Activated naive CD8-positive, alpha-beta T cell treated with anti-CD3 and anti-CD28 coated beads for 36 hours (primary cell): ENCODE data around the gene COBL. TPM values are rescaled to one million over a fixed set of nuclear protein-coding genes. Genes with fewer than 3 reads are reported as not detected.

Experiments
- DNase-seq: peaks from one replicate; pipeline ENCODE4 v3.0.0; 2021
- H3K27ac Mint-ChIP-seq: one replicate; pipeline ENCODE4 v1.8.0; 2022; ENCODE audit warnings: mild to moderate bottlenecking, moderate library complexity, mixed read lengths
- H3K27me3 Mint-ChIP-seq: one replicate; pipeline ENCODE4 v1.8.0; 2022; ENCODE audit warnings: mild to moderate bottlenecking, mixed read lengths
- H3K36me3 Mint-ChIP-seq: one replicate; pipeline ENCODE4 v1.8.0; 2021; ENCODE audit warnings: mild to moderate bottlenecking, mixed read lengths
- H3K4me1 Mint-ChIP-seq: one replicate; pipeline ENCODE4 v1.8.0; 2021; ENCODE audit warnings: mixed read lengths
- H3K4me3 Mint-ChIP-seq: one replicate; pipeline ENCODE4 v1.8.0; 2022; ENCODE audit warnings: mild to moderate bottlenecking, moderate library complexity, mixed read lengths
- H3K9me3 Mint-ChIP-seq: one replicate; pipeline ENCODE4 v1.8.0; 2022; ENCODE audit warnings: mixed read lengths
- total RNA-seq, 2 experiments: library from RNA; stranded (reverse); gene quantifications; one replicate each; pipeline ENCODE4 v1.2.3, GENCODE V29; 2021

COBL gene
- total RNA-seq, 2 experiments from 2014 or later, result not detected

DNA sequence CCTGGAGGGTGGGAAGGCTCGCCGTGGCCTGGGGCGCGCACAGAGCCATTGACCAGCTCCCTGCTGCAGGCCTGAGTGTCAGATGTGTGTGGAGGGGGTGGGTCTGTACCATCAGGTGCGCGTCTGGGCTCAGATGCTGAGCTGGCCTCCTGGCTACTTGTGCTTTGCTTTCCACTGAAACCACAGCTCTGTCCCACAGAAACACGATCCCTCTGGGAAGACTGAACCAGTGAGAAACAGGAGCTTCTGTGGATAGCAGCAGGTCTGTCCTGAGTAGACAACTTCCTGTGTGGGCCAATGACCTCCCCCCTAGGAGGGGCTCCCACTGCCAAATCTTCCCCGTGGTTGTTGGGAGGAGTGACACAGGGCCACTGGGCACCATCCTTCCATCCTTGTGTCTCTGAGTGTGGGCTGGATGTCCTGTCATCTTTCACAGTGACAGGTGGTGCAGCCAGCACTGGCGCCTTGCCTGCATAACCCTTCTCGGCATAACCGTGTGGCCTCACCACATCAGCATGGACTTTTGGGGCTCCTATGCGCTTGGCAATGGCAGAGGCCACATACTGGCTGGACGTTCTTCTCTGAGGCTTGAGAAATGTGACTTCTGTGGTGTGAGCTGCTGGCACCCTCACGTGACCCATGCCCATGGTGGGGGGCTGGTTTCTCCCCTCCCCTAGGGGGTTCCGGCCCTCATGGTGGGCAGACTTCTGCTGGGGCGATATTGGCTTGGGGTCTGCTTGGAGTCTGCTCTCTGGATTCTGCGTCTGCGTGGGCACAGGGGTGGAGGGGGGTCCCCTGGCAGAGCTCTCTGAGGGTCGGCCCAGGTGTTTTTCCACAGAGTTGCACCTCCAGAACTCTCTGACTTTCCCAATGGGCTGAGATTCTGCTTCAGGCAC is 288.4 kb downstream of the COBL start:
- Mint-ChIP-seq H3K27ac (no peak overlapping the region), H3K9me3 (no peaks in the 10 kb centered on the region), H3K36me3 (no peaks in the 10 kb centered on the region), H3K4me3 (no peak overlapping the region), H3K27me3 (no peaks in the 10 kb centered on the region), H3K4me1 (no peaks in the 10 kb centered on the region)
- no peak for DNase-seq

DNA sequence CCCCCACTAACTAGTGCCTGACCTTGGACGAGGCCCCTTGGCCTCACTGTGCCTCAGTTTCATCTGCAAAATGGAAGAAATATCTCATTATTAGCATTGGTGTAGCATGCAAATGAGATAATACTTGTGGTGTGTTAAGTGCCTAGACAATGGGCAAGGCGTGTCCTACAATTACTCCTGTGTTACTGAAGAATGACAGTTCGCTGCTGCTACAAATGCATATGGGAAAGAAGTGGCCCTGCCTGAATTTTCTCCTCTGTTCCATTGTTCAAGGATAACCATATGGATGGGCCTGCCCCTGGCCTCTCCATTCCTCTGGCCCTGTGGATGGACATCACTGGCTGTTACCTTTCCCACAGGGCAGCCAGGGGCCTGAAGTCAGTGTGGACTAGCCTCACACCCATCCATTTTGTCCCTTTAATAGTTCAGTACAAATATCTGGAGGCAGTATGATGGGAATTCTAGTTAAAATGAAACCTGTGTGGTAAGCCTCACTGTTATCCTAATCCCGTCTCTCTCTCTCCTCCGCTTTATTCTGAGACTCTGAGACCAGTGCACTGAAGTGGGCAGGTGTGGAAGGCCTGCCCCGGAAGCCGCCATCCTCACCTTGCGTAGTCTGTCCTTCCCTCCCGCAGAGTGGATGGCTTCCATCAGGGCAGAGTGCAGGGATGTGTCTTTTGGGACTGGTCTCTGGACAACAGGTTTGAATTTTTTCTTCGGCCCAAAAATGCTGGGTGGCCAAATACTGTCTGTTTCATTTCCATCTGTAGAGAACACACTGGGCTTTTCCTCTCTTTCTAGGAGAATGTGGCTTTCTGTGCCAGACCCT is 289.3 kb downstream of the COBL start:
- no peaks in the 10 kb centered on the region for H3K4me1 Mint-ChIP-seq

DNA sequence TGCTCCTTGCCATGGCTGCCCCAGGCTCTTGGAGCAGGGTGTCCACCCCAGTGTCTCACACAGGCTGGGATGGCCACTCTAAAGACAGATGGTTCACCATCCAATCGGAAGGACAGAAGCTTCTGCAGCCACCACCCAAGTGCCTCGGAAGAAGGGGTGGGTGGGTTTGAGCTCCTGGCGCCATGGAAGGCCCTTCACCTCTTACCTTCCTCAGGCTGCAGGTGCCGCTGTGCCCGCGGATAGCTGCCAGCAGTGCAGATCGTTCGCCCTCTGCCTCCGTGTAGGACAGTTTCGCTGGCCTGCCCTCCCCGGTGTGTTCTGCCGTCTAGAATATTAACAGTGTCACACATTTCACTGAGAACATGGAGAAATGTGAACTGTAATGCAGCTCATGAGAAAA is 290.3 kb downstream of the COBL start:
- Mint-ChIP-seq H3K27me3 (no peaks in the 10 kb centered on the region), H3K27ac (no peak overlapping the region), H3K9me3 (no peaks in the 10 kb centered on the region), H3K36me3 (no peaks in the 10 kb centered on the region), H3K4me3 (no peak overlapping the region), H3K4me1 (no peaks in the 10 kb centered on the region)
- no peak for DNase-seq

More for the DNA sequence above, 289.3 kb downstream of the COBL start:
- no peaks in the 10 kb centered on the region for H3K27me3 Mint-ChIP-seq
- H3K9me3 Mint-ChIP-seq, result no peaks in the 10 kb centered on the region
- no peak overlapping the region for H3K4me3 Mint-ChIP-seq
- no peaks in the 10 kb centered on the region for H3K36me3 Mint-ChIP-seq
- no peak for DNase-seq
- no peak overlapping the region for H3K27ac Mint-ChIP-seq

DNA sequence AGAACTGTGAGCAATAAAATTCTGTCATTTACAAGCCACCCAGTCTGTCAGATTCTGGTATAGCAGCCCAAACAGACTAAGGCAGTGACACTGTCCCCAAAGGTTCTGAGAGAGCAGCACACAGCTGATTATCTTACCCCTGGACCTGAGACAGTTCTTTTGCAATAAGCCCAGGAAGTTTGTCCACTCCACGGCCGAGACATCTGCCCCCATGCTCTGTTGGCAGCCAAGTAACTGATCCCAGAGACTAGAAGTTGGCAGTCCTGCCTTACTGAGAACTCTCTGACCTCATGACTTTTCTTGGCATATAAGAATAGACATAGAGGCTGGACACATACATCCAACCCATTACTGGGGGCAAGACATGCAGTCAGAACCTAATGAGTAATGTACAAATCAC is 290.9 kb downstream of the COBL start:
- no peaks in the 10 kb centered on the region for H3K4me1 Mint-ChIP-seq
- no peak for DNase-seq
- no peak overlapping the region for H3K27ac Mint-ChIP-seq
- H3K9me3 Mint-ChIP-seq, result no peaks in the 10 kb centered on the region
- no peaks in the 10 kb centered on the region for H3K36me3 Mint-ChIP-seq
- H3K4me3 Mint-ChIP-seq, result no peak overlapping the region
- H3K27me3 Mint-ChIP-seq, result no peaks in the 10 kb centered on the region

DNA sequence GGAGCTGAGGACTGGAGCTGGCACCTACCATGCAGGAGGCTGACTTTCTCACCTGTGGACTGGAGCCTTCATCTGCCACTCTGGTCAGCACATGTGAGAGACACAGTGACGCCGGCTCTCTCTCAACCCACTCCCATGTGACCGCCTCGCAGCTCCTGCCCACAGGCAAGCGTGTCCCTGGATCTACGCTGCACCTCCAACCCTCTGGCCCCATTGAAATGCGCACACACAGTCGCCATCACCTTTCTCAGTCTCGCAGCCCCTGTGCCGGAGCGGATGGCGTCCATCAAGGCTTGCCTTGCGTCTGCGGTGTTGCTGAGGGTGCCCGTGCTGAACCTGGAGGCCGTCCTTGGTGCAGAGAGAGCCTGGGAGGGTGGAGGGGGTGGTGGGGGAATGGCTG is 291.7 kb downstream of the COBL start:
- no peaks in the 10 kb centered on the region for H3K4me1 Mint-ChIP-seq
- no peak overlapping the region for H3K27ac Mint-ChIP-seq
- H3K27me3 Mint-ChIP-seq, result no peaks in the 10 kb centered on the region
- H3K4me3 Mint-ChIP-seq, result no peak overlapping the region
- H3K9me3 Mint-ChIP-seq, result no peaks in the 10 kb centered on the region
- no peak for DNase-seq
- H3K36me3 Mint-ChIP-seq, result no peaks in the 10 kb centered on the region

DNA sequence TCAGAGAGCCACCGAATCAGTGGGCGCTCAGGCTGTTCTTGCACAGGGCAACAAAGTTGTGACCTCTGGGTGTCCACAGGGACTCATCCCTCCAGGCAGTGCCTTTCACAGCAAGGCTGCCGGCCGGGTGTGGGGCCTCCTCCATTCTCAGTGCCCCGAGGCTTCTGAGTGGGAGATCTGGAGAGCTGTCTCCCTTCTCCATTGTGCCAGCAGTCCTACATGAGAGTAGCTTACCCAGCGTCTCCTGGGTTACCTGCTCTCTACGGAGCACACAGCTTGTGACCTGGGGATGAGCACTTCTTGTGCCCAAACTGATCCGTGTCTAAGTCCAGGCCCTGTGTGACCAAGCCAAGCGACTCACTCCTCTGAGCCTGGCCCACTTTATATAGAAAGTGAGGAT is 293.1 kb downstream of the COBL start:
- Mint-ChIP-seq H3K9me3 (no peaks in the 10 kb centered on the region), H3K4me1 (no peaks in the 10 kb centered on the region), H3K27ac (no peak overlapping the region), H3K4me3 (no peak overlapping the region), H3K27me3 (no peaks in the 10 kb centered on the region), H3K36me3 (no peaks in the 10 kb centered on the region)
- no peak for DNase-seq

DNA sequence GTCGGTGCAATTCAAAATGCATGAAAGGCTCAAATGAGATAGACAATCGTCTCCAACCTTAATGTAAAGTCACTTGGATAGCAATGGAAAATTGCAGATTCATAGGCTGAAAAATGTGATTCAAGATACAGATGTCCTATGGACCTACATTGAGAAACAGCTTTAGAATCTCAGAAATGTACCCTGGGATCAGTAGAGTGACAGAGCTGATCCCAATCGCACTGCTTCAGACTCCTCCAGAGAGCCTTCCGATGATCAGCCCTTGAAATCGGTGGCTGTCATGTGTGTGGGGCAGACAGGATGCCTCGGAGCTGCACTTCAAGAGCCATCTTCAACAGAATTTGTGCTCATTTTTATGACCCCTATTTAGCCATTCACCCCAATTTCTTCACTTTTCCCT is 293.8 kb downstream of the COBL start:
- Mint-ChIP-seq H3K9me3 (no peaks in the 10 kb centered on the region), H3K27ac (no peak overlapping the region), H3K27me3 (no peaks in the 10 kb centered on the region), H3K4me3 (no peak overlapping the region), H3K4me1 (no peaks in the 10 kb centered on the region), H3K36me3 (peaks cover 3% of the 10 kb centered on the region)
- no peak for DNase-seq

DNA sequence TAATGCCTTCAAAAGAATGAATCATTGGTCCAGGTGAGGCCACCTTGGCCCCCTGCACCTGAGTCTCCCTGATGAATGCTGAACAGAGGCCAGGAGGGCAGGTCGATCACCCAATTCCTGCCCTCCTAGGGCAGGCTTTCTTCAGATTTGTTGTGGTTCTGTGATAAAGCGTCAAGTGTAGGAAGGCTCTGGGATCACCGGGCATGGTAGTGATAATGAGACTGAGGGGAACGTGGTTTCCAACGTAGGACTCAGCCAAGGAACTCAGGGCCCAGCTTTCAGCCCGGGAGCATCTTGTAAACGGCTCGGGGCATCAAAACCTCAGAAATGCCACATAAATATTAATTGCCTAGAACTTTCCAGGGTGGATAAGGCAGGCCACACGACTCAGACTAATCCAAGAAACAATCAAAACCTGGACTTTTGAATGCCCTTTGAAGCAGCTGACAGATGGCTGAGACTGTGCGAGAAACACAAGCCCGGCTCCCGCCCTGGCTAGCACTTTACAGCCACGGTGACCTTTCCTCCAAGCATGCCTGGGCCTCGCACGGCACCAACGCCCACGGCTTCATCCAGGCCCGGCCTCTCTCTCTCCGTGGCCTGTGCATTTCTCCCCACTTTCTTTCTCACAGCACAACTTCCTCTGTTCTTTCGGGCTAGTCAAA is 294.6 kb downstream of the COBL start:
- Mint-ChIP-seq H3K27ac (no peak overlapping the region), H3K27me3 (no peaks in the 10 kb centered on the region), H3K9me3 (no peaks in the 10 kb centered on the region), H3K4me1 (no peaks in the 10 kb centered on the region), H3K4me3 (no peak overlapping the region), H3K36me3 (peaks cover 3% of the 10 kb centered on the region)
- DNase-seq, result no peak

DNA sequence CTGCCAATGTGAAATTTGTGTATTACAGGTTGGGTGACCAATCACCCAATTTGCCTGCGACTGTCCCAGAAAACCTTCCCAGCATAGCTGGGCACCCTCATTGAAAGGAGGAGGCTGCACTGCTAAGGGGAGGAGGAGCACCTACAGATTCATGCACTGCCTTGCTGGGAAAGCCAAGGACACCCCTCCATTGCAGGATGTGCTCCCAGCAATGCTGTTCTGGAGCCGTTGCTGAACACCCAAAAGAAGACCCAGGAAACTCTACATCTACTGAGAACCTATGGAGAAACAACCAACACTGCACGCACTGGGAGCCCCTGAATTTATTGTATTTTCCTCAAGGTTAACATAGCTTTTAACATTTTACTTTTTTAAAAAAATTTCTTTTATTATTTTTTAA is 295.7 kb downstream of the COBL start:
- DNase-seq, result no peak
- peaks cover 3% of the 10 kb centered on the region for H3K36me3 Mint-ChIP-seq
- no peak overlapping the region for H3K27ac Mint-ChIP-seq
- no peak overlapping the region for H3K4me3 Mint-ChIP-seq
- no peaks in the 10 kb centered on the region for H3K9me3 Mint-ChIP-seq
- H3K4me1 Mint-ChIP-seq, result no peaks in the 10 kb centered on the region
- H3K27me3 Mint-ChIP-seq, result no peaks in the 10 kb centered on the region

DNA sequence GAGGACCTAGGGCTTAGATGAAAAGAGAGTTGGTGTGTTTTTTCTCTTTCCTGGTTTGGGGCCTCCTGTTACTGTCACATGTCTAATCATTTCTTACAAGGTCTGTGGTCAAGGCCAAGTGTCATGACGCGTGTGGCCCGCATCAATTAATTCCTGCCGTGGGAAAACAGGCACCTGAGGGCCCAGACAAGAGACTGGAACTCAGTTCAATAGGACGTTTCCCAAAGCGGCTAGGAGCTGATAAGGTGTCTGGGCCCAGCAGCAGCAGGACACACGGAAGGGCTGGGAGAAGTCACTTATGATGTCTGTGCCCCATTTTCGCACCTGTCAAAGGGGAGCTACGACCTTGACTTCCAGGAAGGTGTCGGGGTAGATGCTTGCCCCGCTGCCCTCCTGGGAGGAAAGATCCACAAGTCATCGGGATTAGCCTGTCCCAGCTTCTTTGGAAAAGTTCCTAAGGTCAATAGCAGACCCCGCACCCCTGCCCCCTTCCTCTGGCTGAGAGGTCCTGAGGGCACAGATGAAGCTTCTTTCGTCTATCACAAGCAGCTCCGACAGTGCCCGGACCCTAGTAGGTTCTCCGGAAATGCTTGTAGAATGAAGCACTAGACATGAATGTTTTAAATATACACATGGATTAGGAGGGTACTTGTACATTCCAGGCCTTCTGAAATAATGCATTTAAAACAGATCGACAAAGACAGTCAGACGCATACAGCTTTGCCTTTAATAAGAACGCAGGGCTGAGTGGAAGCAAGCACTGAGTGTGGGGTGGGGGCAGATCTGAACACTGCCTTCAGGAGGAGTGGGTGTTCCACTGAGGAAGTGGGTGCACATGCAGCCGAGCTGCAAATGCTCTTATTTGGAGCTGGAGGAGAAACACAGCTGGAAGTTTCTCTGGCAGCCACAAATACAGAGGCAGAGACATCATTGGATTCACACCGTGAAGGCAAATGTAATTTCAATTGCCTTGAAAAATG is 296.4 kb downstream of the COBL start:
- no peak for DNase-seq
- H3K27ac Mint-ChIP-seq, result no peak overlapping the region
- no peaks in the 10 kb centered on the region for H3K4me1 Mint-ChIP-seq
- peaks cover 3% of the 10 kb centered on the region for H3K36me3 Mint-ChIP-seq
- no peaks in the 10 kb centered on the region for H3K9me3 Mint-ChIP-seq
- H3K4me3 Mint-ChIP-seq, result no peak overlapping the region
- H3K27me3 Mint-ChIP-seq, result no peaks in the 10 kb centered on the region

DNA sequence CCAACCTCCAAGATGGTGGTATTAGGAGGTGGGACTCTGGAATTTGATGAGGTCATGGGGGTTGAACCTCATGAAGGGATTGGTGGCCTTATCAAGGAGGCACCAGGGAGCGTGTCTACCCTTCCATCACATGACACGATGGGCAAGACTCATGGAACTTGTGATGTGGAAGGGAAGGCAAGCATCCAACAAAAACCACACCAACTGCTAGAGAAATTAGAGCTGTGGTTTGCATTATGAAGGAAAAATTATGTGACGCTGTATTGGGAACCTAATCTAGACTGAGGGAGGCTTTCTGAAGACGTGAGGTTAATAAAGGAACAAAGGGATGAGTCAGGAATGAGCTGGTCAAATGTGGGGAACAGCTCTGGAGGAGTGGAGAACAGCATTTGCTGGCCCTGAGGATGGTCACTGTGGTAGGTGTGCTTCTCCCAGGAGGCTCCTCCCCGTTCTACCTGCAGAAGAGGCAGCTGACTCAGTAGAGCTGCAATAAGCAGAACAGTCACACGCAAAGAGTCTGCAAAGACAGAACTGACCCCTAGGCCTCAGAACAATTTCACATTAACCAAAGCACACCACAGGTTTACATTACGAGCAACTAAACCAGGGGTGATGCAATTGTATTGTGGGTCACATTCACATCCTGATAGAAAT is 297.3 kb downstream of the COBL start:
- H3K9me3 Mint-ChIP-seq, result no peaks in the 10 kb centered on the region
- H3K27me3 Mint-ChIP-seq, result no peaks in the 10 kb centered on the region
- H3K36me3 Mint-ChIP-seq, result peaks cover 3% of the 10 kb centered on the region
- H3K27ac Mint-ChIP-seq, result no peak overlapping the region
- DNase-seq, result no peak
- no peak overlapping the region for H3K4me3 Mint-ChIP-seq
- H3K4me1 Mint-ChIP-seq, result no peaks in the 10 kb centered on the region

DNA sequence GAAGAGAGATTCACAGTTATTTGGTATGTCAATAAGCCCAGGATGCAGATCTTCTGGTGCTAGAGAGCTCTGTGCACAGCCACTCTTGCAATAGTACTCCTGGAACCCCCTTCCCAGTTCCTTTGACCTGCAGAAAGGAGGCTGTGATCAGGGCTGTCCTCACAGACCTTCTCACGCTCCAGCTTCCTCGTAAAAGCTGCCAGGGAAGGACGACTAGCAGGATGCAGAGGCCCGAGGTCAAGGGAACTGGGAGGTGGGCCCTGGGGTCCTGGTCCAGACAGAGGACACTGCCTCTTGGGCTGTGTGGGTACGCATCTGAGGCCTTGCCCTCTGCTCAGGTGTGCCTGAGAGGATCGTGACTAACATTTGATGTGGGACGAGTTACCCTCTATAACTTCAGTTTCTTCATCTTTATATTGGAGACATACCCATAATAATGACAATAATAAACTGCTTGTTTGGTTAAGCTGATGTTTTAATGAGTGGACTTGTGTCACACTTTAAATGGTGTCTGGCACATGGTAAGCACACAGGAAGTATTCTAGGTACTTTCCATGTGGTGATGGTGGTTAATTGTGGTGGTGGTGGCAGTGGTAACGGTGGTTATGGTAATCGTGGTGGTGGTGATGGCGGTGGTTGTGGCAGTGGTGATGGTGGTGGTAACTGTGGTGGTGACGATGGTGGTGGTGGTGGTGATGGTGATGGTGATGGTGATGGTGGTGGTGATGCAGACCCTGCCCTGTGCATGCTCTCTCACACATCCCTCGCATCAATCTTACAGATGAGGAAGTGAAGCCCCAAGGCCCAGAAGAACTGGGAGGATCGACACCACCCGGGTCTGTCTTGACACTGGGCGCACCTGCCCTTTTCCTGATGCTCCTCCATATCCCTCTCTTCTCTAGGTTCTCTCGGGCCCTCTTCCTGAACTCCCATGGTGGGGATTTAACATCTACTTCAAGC is 298.8 kb downstream of the COBL start:
- no peaks in the 10 kb centered on the region for H3K4me1 Mint-ChIP-seq
- no peak overlapping the region for H3K4me3 Mint-ChIP-seq
- H3K9me3 Mint-ChIP-seq, result no peaks in the 10 kb centered on the region
- H3K27ac Mint-ChIP-seq, result peak overlapping the region; percentile 1
- no peaks in the 10 kb centered on the region for H3K27me3 Mint-ChIP-seq
- H3K36me3 Mint-ChIP-seq, result peaks cover 3% of the 10 kb centered on the region
- no peak for DNase-seq

DNA sequence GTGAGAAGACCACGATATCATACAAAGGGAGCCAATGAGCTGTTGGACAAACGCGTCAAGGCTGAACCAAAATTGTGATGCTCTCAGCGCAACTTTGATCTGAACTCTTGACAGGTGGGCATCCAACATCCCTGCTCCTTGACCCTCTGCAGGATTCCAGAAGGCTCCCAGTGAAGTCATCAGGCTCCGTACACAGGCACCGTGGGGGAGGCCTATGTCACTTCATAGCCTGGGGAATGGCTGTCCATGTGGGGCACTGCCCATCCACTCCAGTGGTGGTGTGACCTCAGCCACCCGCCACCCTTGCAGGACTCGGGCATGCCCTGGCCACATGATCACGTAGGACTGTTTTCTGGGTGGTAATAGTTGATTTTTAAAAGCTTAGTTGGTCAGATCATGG is 300.1 kb downstream of the COBL start:
- no peak overlapping the region for H3K27ac Mint-ChIP-seq
- no peak for DNase-seq
- H3K4me1 Mint-ChIP-seq, result no peaks in the 10 kb centered on the region
- H3K27me3 Mint-ChIP-seq, result no peaks in the 10 kb centered on the region
- H3K9me3 Mint-ChIP-seq, result no peaks in the 10 kb centered on the region
- H3K4me3 Mint-ChIP-seq, result no peak overlapping the region
- H3K36me3 Mint-ChIP-seq, result peaks cover 3% of the 10 kb centered on the region
